K562 (cell line): ENCODE results near the gene MAGI1. TPM values are rescaled to one million over a fixed set of nuclear protein-coding genes. Genes with fewer than 3 reads are reported as not detected.

Experiments used
- ATAC-seq: fragments of 200-7000 bp; cut with Tn5 transposase; 3 replicates; pipeline ENCODE4 v1.9.1; 2020; ENCODE audit warnings: moderate library complexity
- BruUV-seq: library from RNA; stranded (reverse); fragments of 400-500 nt; replicated peaks from 2 replicates; lab custom pipeline; 2021; lab: Mats Ljungman, UMichigan
- CTCF ChIA-PET: fragments of 300-600 bp; formaldehyde crosslinking; extraction: SDS; loops from one replicate; lab custom pipeline; 2021; ENCODE audit warnings: low intra/inter-chr PET ratio; lab: Yijun Ruan, JAX
- POLR2A ChIA-PET: fragments of 300-600, 350-650 bp; sonication (Branson Sonifier 250); formaldehyde crosslinking; extraction: SDS; loops from one replicate; lab custom pipeline; 2021; ENCODE audit warnings: antibody characterized with exemption, inconsistent platforms; lab: Yijun Ruan, JAX
- DNase-seq, 4 experiments: peaks; one replicate each; pipeline versions ENCODE4 v3.0.0 to v3.0.0-alpha.2; 2011 to 2018; ENCODE audit warnings: low spot score in 3 of 4, mixed read lengths in 3 of 4; ENCODE audit errors: extremely low read depth in 1 of 4
- FAIRE-seq: peaks from 2 replicates; lab custom pipeline; 2011; peaks lifted over from hg19 to GRCh38; lab: Jason Lieb, UNC
- H2AFZ ChIP-seq: 2 replicates; pipeline ENCODE4 v1.6.0; 2011; ENCODE audit warnings: low read depth, low read length, control low read depth, inconsistent platforms
- H3K27ac ChIP-seq: fragments of 200-600 bp; 3 replicates; pipeline ENCODE4 v1.8.0; 2011; ENCODE audit warnings: low read depth, mild to moderate bottlenecking, control low read depth, inconsistent platforms, low read length, moderate library complexity, mixed read lengths; ENCODE audit errors: extremely low read depth
- H3K27me3 ChIP-seq, 2 experiments: fragments of 300-600 bp in 1 of 2; 2 replicates in 1 of 2; 3 replicates in 1 of 2; pipeline versions ENCODE4 v1.6.0 to v1.8.0; 2011; ENCODE audit warnings: inconsistent platforms in 2 of 2, low read length in 2 of 2, mild to moderate bottlenecking in 1 of 2, mixed read lengths in 1 of 2, moderate library complexity in 1 of 2; ENCODE audit not compliant: control insufficient read depth in 2 of 2, insufficient read depth in 2 of 2
- H3K36me3 ChIP-seq: fragments of 300-600 bp; 3 replicates; pipeline ENCODE4 v1.8.0; 2011; ENCODE audit warnings: mild to moderate bottlenecking, low read length, inconsistent platforms; ENCODE audit not compliant: control insufficient read depth, insufficient read depth
- H3K4me1 ChIP-seq, 2 experiments: fragments of 200-600 bp in 1 of 2; replicated peaks in 1 of 2; 2 replicates in 1 of 2; 3 replicates in 1 of 2; pipeline versions ENCODE4 v1.5.1 to v1.8.0; 2011; ENCODE audit warnings: inconsistent platforms in 2 of 2, low read length in 2 of 2, mild to moderate bottlenecking in 1 of 2, mixed read lengths in 1 of 2, moderate library complexity in 1 of 2; ENCODE audit not compliant: control insufficient read depth in 2 of 2, insufficient read depth in 2 of 2
- H3K4me2 ChIP-seq: 2 replicates; pipeline ENCODE4 v1.6.1; 2011; ENCODE audit warnings: low read length, control low read depth, inconsistent platforms, mixed read lengths; ENCODE audit not compliant: insufficient read depth
- H3K4me3 ChIP-seq: fragments of 200-600 bp; sonication (generic), shearing (Covaris generic); 2 replicates; pipeline ENCODE4 v1.5.1; 2016; ENCODE audit warnings: control low read depth, inconsistent platforms
- H3K79me2 ChIP-seq: fragments of 200-600 bp; 3 replicates; pipeline ENCODE4 v1.8.0; 2011; ENCODE audit warnings: low read length, inconsistent platforms; ENCODE audit not compliant: control insufficient read depth, insufficient read depth
- H3K9ac ChIP-seq, 2 experiments: 2 replicates each; pipeline versions ENCODE4 v1.6.0 to v1.6.1; 2011; ENCODE audit warnings: low read depth in 2 of 2, low read length in 2 of 2, control low read depth in 1 of 2, inconsistent platforms in 1 of 2, mild to moderate bottlenecking in 1 of 2, mixed read lengths in 1 of 2; ENCODE audit not compliant: insufficient read depth in 1 of 2
- H3K9me1 ChIP-seq: one replicate; pipeline ENCODE4 v1.6.0; 2011; ENCODE audit warnings: inconsistent platforms, mild to moderate bottlenecking, low read length, moderate library complexity; ENCODE audit not compliant: control insufficient read depth, insufficient read depth
- H3K9me3 ChIP-seq: replicated peaks from 2 replicates; pipeline ENCODE4 v1.5.1; 2011; ENCODE audit warnings: low read depth, low read length, inconsistent platforms; ENCODE audit not compliant: control insufficient read depth, insufficient read depth
- H4K20me1 ChIP-seq: replicated peaks from 2 replicates; pipeline ENCODE4 v1.6.1; 2011; ENCODE audit warnings: low read length, inconsistent platforms, mixed read lengths; ENCODE audit not compliant: control insufficient read depth, insufficient read depth
- CBFA2T3 ChIP-seq: fragments of 450-650 bp; IDR thresholded peaks from 2 replicates; pipeline ENCODE4 v1.6.1; 2017
- ETV6 ChIP-seq, 3 experiments: fragments of 150-350 bp in 1 of 3; sonication (generic) in 1 of 3; formaldehyde crosslinking in 1 of 3; IDR thresholded peaks; 2 replicates each; pipeline versions ENCODE4 v1.6.1 to v1.8.0; 2014 to 2022; ENCODE audit warnings: borderline replicate concordance in 2 of 3, low read depth in 2 of 3, antibody characterized with exemption in 1 of 3, low read length in 1 of 3, mild to moderate bottlenecking in 1 of 3, missing genetic modification reagents in 1 of 3
- HMGN3 ChIP-seq: IDR thresholded peaks from 2 replicates; pipeline ENCODE4 v1.6.1; 2011; ENCODE audit warnings: borderline replicate concordance, low read depth, mild to moderate bottlenecking, mixed read lengths, low read length; ENCODE audit not compliant: insufficient read length; ENCODE audit errors: extremely low read depth
- MAFF ChIP-seq: IDR thresholded peaks from 2 replicates; pipeline ENCODE4 v1.6.1; 2012; ENCODE audit warnings: low read length, improper control_type of control experiment
- NFE2 ChIP-seq: IDR thresholded peaks from 2 replicates; pipeline ENCODE4 v1.6.1; 2014; ENCODE audit warnings: antibody characterized with exemption, low read depth
- RAD21 ChIP-seq, 2 experiments: fragments of 250-450 bp in 1 of 2; fragments of 450-650 bp in 1 of 2; sonication (Bioruptor Pico) in 1 of 2; formaldehyde crosslinking in 1 of 2; IDR thresholded peaks in 1 of 2; conservative IDR thresholded peaks in 1 of 2; 2 replicates each; pipeline versions ENCODE4 v1.4.0 to v1.8.0; 2020 to 2022; ENCODE audit warnings: mild to moderate bottlenecking in 2 of 2, moderate library complexity in 1 of 2
- RHOXF2B ChIP-seq: fragments of 250-450 bp; sonication (Bioruptor Pico); conservative IDR thresholded peaks from 2 replicates; pipeline ENCODE4 v1.5.1; 2021
- SIRT6 ChIP-seq: IDR thresholded peaks from one replicate; pipeline ENCODE4 v1.6.1; 2012; ENCODE audit warnings: low read depth, mild to moderate bottlenecking, control low read depth, inconsistent platforms, low read length, moderate library complexity
- SP1 ChIP-seq: sonication (generic); formaldehyde crosslinking; IDR thresholded peaks from 2 replicates; pipeline ENCODE4 v1.8.1; 2022; ENCODE audit warnings: mild to moderate bottlenecking, missing genetic modification reagents
- SPI1 ChIP-seq: IDR thresholded peaks from 2 replicates; pipeline ENCODE4 v1.6.1; 2011; ENCODE audit warnings: low read depth, low read length, control low read depth, borderline replicate concordance
- TAL1 ChIP-seq: fragments of 450-650 bp; IDR thresholded peaks from 2 replicates; pipeline ENCODE4 v1.6.1; 2016; ENCODE audit warnings: mild to moderate bottlenecking
- TCF7 ChIP-seq: sonication (generic); IDR thresholded peaks from 2 replicates; pipeline ENCODE4 v1.6.1; 2016; ENCODE audit warnings: antibody characterized with exemption, borderline replicate concordance
- WGBS: fragments of 100-300 bp; shearing (Covaris generic); methylation state at CpG from one replicate; pipeline ENCODE4 v1.1.6; 2016; ENCODE audit warnings: low coverage, mixed read lengths; ENCODE audit not compliant: insufficient coverage; ENCODE audit errors: missing lambda C conversion rate; 5-methylcytosine and 5-hydroxymethylcytosine counted together
- in situ Hi-C: fragments of 300-500 bp; cut with MboI; formaldehyde crosslinking; loops from 4 replicates; pipeline ENCODE4 v1.15.0; 2018; ENCODE audit warnings: inconsistent platforms, mixed read lengths
- intact Hi-C: fragments of 100-400 bp; cut with micrococcal nuclease; formaldehyde crosslinking; loops from 2 replicates; pipeline ENCODE4 v1.14.2; 2022
- polyA plus RNA-seq, 8 experiments: library from polyadenylated mRNA; depleted of rRNA in 4 of 8; stranded (reverse) in 5 of 8; unstranded in 3 of 8; fragments of >200 nt; fragmentation: Nextera tagmentation in 2 of 8; fragmentation: Illumina TruSeq in 1 of 8; extraction: Ambion mirVana in 2 of 8; extraction: Trizol in 1 of 8; gene quantifications; 2 replicates each; pipeline versions ENCODE4 v1.2.1 to v1.2.3, GENCODE V29; 2011 to 2014; ENCODE audit warnings: inconsistent platforms in 1 of 8, missing spikeins in 1 of 8
- total RNA-seq, 7 experiments: library from RNA; depleted of rRNA in 6 of 7; stranded (reverse); fragments of >200 nt in 6 of 7; fragmentation: Illumina TruSeq in 2 of 7; extraction: Trizol in 2 of 7; gene quantifications; 2 replicates each; pipeline versions ENCODE4 v1.2.1 to v1.2.3, GENCODE V29; 2011 to 2021; ENCODE audit warnings: low replicate concordance in 1 of 7
- TF ChIP-seq, protein P1 (sequence below): fragments of 200-400 bp; formaldehyde crosslinking; IDR thresholded peaks from 2 replicates; pipeline ENCODE4 v1.6.1; 2017; ENCODE audit warnings: mild to moderate bottlenecking, low read depth, low read length, moderate library complexity

The MAGI1 gene
- total and polyA plus RNA-seq, 9 of the 15 experiments (the other 6 are each of a cell fraction or from before 2014, with no cell fraction given), result 7.8 to 59.4 (median 43.2) TPM

DNA sequence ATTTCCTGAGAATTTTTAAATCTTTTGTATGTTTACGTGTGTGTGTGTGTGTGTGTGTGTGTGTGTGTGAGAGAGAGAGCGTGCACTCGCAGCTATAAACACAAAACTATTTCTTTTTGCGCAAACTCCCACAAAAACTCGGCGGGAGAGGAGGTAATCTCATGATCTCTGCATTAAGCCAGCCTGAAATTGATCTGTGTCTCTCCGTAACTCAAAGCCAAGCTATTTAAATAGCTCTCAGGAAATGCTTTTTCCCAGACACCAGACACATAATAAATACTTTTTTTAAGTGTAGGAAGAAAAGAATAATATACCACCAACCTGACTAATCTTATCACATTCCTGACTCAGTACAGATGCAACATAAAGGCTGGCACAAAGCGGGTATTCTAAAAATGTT is 226.8 kb downstream of the MAGI1 start:
- TF ChIP-seq TAL1, result no peak
- TF ChIP-seq CBFA2T3, result no peak
- no peak for TF ChIP-seq RHOXF2B (CRISPR knock-in tag)
- TF ChIP-seq SIRT6, result no peak
- no peak for TF ChIP-seq SP1 (CRISPR knock-in tag)
- POLR2A ChIA-PET, result no interaction called here
- ATAC-seq (no peak), DNase-seq (no peak), FAIRE-seq (no peak)
- 0% methylated on average over 5 of the region's 8 CpGs for WGBS
- H3K36me3 ChIP-seq, result no peaks in the 10 kb centered on the region
- in situ Hi-C loops, result no loop called here
- no peak overlapping the region for H3K4me2 ChIP-seq
- H3K9me1 ChIP-seq, result no peaks in the 10 kb centered on the region
- H4K20me1 ChIP-seq, result no peaks in the 10 kb centered on the region
- no peak overlapping the region for H3K27ac ChIP-seq
- CTCF ChIA-PET, result no interaction called here
- intact Hi-C loops, result no loop called here
- no peaks in the 10 kb centered on the region for H3K9me3 ChIP-seq
- no peak overlapping the region for H3K9ac ChIP-seq
- no peaks in the 10 kb centered on the region for H3K79me2 ChIP-seq
- H2AFZ ChIP-seq, result no peak overlapping the region
- H3K4me3 ChIP-seq, result no peak overlapping the region
- H3K27me3 ChIP-seq, result no peaks in the 10 kb centered on the region; a peak in 2 of 5 replicates
- no TSS peak for BruUV-seq
- no peaks in the 10 kb centered on the region for H3K4me1 ChIP-seq

DNA sequence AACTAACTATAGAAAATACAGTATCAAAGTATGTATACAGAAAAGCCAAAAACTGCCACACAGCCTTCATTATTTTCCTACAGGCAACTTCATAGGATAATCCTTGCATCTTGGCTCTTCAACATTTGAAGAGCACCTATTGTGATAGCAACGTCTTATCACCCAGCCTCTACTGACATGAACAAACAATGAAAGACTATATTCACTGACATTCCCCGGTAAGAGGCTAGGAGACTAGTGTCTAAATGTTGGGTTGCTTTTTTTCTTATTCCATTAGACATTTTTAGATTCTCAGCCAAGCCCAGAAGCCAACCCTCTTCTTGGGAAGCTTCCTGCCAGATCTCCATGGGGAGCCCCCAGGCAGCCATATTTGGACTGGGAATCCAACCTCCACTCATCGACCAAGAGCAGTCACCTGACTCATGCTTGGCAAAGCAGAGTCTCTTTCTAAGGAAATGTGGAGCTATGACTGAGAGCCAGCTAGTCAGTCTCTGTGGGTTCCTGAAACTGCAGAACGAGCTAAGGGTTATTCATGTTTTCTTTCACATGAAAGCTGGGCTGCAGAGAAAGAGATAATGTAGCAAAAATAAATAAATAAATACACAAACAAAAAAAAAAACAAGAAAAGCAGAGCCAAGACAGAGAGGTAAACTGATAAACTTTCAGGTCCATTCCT is 227.5 kb downstream of the MAGI1 start:
- intact Hi-C loops, result no loop called here
- POLR2A ChIA-PET, result no interaction called here
- CTCF ChIA-PET, result no interaction called here
- TF ChIP-seq TCF7 (no peak), HMGN3 (no peak), ETV6 (IDR thresholded peaks at IDR 0.05; ENCODE audit: borderline replicate concordance in 1 of 2, low read depth in 2 of 2, low read length in 1 of 2) (no peak), ETV6 (CRISPR knock-in tag; IDR thresholded peaks at IDR 0.05; ENCODE audit: borderline replicate concordance) (no peak), MAFF (no peak), NFE2 (no peak), RAD21 (CRISPR knock-in tag; conservative IDR thresholded peaks at IDR 0.05 in 1 of 2, IDR thresholded peaks at IDR 0.05 in 1 of 2) (no peak), SPI1 (no peak)
- TF ChIP-seq, protein P1, sequence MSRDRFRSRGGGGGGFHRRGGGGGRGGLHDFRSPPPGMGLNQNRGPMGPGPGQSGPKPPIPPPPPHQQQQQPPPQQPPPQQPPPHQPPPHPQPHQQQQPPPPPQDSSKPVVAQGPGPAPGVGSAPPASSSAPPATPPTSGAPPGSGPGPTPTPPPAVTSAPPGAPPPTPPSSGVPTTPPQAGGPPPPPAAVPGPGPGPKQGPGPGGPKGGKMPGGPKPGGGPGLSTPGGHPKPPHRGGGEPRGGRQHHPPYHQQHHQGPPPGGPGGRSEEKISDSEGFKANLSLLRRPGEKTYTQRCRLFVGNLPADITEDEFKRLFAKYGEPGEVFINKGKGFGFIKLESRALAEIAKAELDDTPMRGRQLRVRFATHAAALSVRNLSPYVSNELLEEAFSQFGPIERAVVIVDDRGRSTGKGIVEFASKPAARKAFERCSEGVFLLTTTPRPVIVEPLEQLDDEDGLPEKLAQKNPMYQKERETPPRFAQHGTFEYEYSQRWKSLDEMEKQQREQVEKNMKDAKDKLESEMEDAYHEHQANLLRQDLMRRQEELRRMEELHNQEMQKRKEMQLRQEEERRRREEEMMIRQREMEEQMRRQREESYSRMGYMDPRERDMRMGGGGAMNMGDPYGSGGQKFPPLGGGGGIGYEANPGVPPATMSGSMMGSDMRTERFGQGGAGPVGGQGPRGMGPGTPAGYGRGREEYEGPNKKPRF, result no peak

More for the DNA sequence above, 227.5 kb downstream of the MAGI1 start:
- Histone ChIP-seq H3K36me3 (no peaks in the 10 kb centered on the region), H3K9me3 (no peaks in the 10 kb centered on the region), H4K20me1 (no peaks in the 10 kb centered on the region), H2AFZ (no peak overlapping the region), H3K27ac (no peak overlapping the region), H3K27me3 (no peaks in the 10 kb centered on the region; a peak in 2 of 5 replicates), H3K9me1 (no peaks in the 10 kb centered on the region), H3K9ac (no peak overlapping the region), H3K79me2 (no peaks in the 10 kb centered on the region), H3K4me2 (no peak overlapping the region), H3K4me3 (no peak overlapping the region), H3K4me1 (no peaks in the 10 kb centered on the region)
- no peak for DNase-seq
- in situ Hi-C loops, result no loop called here
- BruUV-seq, result no TSS peak
- no peak for FAIRE-seq
- 0% methylated on average over 4 of the region's 4 CpGs for WGBS
- ATAC-seq, result no peak
